Stimulated activated CD8-positive, alpha-beta memory T cell treated with anti-CD3 and anti-CD28 coated beads, Interleukin-12 subunit alpha, Interleukin-12 subunit beta, amount 100 ng/mL, for 24 hours (primary cell): ENCODE results near the gene DLGAP1.

ENCODE experiments used
- DNase-seq: peaks from one replicate; pipeline ENCODE4 v3.0.0-alpha.2; 2020; ENCODE audit errors: extremely low read depth

The DLGAP1 gene

GRCh38 chr18:3450799-3451182 is 1004.3 kb downstream of the DLGAP1 start:
- no peak for DNase-seq

GRCh38 chr18:3450012-3450798 is 1004.9 kb downstream of the DLGAP1 start, which contains the start of gene TGIF1:
Gene TGIF1, plus strand, starts transcription at chr18:3450172. Its CDS starts 318 bp downstream, at chr18:3450490.
- DNase-seq: peak; percentile 11

- no peak for DNase-seq
These were observed 1005.5 kb downstream of the DLGAP1 start for GRCh38 chr18:3449512-3450011.

DNA sequence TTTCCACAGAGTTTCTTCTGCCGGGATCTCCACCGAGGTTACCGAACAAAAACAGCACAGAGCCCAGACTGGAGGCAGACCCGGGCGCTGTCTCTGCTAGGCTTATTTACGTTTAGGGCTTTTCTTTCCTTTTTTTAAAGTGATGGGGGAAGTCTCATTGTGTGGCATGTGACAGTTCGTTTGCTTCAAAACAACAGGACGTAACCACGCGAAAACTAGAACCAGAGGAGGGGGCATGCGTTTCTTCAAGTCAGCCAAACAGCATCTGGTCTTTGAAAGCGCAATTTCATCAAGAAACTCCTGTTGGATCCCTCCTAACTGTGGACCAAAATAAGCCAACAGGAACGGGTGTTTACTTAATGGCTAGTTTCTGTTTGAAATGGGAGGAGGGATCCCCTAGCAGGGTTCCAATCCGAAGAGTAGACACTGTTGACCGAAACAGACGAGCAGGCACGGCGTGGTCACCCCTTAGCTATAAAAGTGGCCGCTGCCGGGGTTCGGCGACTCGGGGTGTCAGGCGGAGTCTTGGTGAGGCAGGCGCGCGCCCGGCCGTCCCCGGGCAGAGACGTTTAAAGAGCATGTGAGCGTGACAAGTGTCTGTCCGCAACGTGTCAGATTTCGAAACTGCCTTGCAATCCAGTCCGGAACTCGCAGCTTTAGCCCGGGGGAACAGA is 1006.1 kb downstream of the DLGAP1 start:
- peak; percentile 54 for DNase-seq

DNA sequence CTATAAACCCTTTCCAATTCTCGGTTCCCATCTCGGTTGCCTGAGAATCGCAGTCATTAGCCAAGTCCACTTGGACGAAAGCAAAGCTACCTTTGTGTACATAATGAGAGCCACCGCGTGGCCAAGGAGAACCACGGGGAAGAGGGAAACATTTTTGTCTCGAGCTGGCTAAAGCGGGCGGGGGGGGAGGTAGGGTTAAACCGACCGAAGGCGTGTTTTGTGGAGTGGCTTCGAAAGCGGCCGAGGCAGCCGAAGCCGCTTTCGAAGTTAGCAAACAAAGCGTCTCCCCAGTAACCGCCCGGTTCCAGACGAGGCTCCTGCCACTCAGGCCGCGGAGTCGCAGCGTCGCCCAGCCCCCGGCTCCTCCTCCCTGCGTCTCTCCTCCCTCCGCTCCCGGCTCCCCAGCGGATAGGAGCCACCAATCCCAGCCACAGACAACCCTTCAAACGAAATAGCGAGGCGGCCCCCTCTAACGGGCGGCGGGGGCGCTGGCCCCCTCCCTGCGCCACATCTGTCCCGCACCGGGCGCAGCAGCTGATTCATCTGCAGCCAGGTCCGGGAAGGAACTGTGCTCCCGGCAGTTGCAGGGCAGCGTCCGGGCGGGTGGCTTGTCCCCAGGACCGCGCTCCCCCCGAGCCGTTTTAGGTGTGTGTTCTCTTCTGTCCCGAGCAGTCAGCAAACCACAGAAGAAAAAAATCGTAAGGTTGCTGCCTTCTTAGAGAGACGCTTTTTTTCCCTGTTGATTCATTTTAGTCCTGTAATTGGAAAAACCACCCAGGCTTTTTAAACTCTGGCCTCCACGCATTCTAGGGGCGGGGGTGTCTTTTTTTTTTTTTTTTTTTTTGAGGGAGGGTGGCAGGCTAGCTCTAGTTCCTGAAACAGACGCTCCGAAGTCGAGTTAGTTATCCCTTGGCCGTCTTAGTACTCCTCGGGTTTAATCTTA is 1006.9 kb downstream of the DLGAP1 start:
- DNase-seq: peak; percentile 59

GRCh38 chr18:3447068-3447894 is 1007.8 kb downstream of the DLGAP1 start:
- DNase-seq: no peak
